ENCODE results near the gene OR4D11.

DNA sequence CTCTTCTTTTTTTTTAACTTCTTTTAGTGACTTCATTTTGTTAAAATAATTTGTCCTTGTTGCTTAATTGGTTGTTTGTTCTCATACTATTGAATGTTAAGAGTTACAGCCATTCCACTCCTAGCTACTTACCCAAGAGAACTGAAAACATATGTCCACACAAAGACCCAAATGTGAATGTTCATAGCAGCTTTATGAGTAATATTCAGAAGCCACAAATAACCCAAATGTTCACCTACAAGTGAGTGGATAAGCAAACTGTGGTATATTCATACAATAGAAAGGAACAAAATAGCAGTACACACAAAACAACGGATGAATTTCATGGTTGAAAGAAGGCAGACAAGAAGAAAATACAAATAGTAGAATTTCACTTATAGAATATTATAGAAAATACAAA lies 1.4 kb upstream of the OR4D11 start:
- TF ChIP-seq, protein P1, sequence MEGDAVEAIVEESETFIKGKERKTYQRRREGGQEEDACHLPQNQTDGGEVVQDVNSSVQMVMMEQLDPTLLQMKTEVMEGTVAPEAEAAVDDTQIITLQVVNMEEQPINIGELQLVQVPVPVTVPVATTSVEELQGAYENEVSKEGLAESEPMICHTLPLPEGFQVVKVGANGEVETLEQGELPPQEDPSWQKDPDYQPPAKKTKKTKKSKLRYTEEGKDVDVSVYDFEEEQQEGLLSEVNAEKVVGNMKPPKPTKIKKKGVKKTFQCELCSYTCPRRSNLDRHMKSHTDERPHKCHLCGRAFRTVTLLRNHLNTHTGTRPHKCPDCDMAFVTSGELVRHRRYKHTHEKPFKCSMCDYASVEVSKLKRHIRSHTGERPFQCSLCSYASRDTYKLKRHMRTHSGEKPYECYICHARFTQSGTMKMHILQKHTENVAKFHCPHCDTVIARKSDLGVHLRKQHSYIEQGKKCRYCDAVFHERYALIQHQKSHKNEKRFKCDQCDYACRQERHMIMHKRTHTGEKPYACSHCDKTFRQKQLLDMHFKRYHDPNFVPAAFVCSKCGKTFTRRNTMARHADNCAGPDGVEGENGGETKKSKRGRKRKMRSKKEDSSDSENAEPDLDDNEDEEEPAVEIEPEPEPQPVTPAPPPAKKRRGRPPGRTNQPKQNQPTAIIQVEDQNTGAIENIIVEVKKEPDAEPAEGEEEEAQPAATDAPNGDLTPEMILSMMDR (IDR thresholded peaks at IDR 0.05): no peak
- no peak for TF ChIP-seq POLR2A (IDR thresholded peaks at IDR 0.05)

All from lower leg skin (tissue), 3 donors.